SIG-M5 treated with dmso at 0.1 percent for 504 hours (cell line): ENCODE measurements around the gene PNLIP.

Experiments
- DNase-seq: peaks from one replicate; lab custom pipeline; 2025; ENCODE audit not compliant: unreplicated experiment; lab: John Stamatoyannopoulos, UW

Gene PNLIP

GRCh38 chr10:116613471-116613870 is 67.7 kb downstream of the PNLIP start:
- no peak for DNase-seq

- DNase-seq: no peak
Measured at GRCh38 chr10:116614796-116615195, 69.1 kb downstream of the PNLIP start.

GRCh38 chr10:116615199-116615776 is 69.6 kb downstream of the PNLIP start:
- DNase-seq: no peak
